Measurements from ENCODE around the gene MEI1.
A peak's percentile ranks its signal among the peaks of the same experiment; 100 is the strongest.

Gene MEI1

DNA sequence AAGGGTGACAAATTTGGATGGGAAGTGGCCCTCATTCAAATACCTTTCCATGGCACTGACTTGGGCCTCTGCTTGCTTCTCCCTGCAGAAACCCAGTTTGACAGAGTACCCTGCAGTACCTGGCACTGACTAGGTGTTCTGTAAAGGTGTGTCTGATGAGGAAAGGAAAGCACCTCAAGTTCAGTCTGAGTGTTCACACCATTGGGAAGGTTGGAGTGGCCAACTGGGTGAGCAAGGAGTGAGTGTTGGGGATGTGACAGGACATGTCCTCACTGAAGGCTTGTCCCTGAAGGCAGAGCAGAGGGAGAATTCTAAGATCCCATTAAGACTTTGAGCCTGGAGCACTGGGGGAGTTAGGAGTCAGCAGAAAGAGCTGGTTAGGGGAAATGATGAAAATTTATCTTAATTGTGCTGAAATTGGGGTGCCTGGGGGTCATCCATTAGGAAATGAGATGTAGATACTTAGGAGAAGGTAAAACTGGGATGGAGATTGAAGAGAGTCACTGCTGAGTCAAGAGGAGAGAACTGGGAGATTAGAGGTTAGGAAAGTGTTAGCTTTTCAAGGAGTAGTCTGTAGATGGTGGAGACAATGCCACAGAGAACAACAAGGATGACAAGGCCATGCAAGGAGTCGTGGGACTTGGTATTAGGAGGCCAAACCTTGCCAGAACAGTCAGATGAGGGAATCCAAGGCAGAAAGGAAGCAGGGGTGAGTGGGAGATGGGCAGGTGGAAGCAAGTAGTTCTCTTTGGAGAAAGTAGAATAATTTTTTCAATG, 139.7 kb downstream of the MEI1 start:
- peak overlapping the region; percentile 6; the same call in 1 of the 2 replicates for H3K27ac ChIP-seq
- TF ChIP-seq, protein P1, sequence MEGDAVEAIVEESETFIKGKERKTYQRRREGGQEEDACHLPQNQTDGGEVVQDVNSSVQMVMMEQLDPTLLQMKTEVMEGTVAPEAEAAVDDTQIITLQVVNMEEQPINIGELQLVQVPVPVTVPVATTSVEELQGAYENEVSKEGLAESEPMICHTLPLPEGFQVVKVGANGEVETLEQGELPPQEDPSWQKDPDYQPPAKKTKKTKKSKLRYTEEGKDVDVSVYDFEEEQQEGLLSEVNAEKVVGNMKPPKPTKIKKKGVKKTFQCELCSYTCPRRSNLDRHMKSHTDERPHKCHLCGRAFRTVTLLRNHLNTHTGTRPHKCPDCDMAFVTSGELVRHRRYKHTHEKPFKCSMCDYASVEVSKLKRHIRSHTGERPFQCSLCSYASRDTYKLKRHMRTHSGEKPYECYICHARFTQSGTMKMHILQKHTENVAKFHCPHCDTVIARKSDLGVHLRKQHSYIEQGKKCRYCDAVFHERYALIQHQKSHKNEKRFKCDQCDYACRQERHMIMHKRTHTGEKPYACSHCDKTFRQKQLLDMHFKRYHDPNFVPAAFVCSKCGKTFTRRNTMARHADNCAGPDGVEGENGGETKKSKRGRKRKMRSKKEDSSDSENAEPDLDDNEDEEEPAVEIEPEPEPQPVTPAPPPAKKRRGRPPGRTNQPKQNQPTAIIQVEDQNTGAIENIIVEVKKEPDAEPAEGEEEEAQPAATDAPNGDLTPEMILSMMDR (conservative IDR thresholded peaks at IDR 0.05) = no peak
- no peak for TF ChIP-seq ZFX (IDR thresholded peaks at IDR 0.05)

DNA sequence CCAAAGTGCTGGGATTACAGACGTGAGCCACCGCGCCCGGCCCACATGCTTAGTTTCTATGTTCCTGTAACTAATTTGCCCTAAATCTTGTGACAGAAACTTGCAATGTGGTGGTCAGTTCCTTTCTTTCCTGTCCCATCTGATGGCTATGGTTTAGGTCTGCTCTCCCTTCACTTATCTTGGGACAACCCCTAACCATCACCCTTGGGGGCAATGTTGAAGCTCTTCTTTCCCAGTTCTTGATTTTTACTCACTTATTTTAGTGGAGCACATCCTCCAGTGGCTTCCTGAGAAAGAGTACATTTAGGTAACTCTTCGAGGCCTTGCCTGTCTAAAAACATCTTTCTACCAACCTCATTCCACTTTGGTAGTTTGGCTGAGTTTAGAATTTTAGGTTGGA, 140.9 kb downstream of the MEI1 start:
- 0 out of 2 replicates have a peak overlapping the region, but pooled peaks have one; percentile 1 for H3K27ac ChIP-seq
- TF ChIP-seq, protein P1 (conservative IDR thresholded peaks at IDR 0.05) = no peak
- TF ChIP-seq ZFX (IDR thresholded peaks at IDR 0.05) = no peak

DNA sequence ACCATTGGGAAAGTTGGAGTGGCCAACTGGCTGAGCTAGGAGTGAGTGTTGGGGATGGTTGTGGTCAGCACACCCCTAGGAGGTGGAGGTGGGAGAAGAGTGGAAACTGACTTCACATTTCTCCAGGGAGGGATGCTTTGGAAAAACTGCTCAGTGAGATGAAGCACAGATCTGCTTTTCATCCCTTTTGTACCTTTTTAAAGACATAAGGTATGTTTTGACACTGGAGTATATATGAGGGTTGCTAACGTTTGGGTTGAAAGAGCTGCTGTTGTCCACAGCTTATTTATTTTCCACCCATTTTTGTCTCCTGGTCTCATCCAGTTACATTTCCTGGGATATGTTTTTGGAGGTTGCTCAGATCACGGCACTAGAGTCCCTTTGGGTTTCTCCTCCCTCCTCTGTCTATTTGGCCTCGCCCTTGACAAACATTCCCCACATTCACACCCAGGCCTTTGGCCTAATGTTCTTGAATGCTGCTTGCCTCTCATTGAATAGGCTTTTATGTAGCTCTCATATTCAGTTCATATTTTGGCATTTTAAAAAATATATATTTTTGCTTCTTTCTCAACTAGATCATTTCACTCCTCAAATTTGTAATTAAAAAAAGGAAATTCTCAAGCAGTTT, 141.9 kb downstream of the MEI1 start:
- H3K27ac ChIP-seq = peak overlapping the region; percentile 62
- TF ChIP-seq, protein P1 (conservative IDR thresholded peaks at IDR 0.05) = no peak

DNA sequence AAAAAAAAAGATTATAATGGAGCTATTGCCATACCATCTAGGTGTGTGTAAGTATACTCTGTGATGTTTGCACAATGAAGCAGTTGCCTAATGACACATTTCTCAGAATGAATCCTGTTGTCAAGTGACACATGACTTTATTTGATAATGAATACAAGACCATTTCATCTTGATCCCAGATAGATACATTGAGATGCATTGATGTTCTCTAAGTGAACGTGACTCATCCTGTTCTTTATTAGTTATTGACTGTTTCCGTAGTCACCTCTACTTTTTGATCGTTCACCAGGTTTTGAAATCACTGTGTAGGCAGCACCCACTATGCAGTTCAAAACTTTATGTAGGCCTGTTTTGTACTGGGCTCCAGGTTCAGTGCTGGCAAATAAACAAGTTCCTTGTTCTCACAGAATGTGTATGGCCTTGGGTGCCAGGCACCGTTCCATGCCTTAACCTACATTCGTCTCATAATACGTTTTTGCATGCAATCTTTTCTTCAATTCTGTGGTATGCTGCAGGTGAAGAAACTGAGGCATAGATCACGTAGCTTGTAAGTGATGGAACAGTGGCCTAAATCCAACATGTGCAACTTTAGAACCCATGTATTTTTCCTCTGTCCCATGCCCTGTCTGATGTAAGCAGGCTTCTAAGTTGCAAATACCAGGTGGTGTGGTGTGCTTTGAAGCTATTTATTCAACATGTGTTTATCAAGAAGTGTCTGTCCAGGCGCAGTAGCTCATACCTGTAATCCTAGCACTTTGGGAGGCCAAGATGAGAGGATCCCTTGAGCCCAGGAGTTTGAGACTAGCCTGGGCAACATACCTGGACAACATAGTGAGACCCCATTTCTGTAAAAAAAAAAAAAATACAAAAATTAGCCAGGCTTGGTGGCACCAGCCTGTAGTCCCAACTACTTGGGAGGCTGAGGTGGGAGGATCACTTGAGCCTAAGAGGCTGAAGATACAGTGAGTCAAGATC, 144.0 kb downstream of the MEI1 start:
- no peak for TF ChIP-seq ZFX (IDR thresholded peaks at IDR 0.05)
- TF ChIP-seq, protein P1 (conservative IDR thresholded peaks at IDR 0.05) = no peak
- H3K27ac ChIP-seq = peak overlapping the region; percentile 95

DNA sequence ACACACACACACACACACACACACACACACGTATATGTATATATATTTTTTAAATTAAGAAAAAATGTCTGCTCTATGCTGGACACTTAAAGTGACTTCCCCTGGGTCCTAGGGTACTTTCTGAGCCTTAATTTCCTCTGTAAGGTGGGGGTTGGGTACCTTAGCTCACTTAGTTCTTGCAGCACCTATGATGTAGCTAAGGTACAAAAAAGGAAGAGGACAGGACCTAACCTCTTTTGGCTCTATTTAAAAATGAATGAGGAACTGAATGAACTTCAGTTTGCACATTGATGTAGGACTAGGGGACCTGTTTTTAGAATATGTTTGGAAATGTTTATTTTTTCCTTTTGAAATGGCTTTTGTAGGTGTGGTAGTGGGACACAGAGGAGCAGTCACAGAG, 144.7 kb downstream of the MEI1 start:
- peak overlapping the region; percentile 95 for H3K27ac ChIP-seq
- TF ChIP-seq, protein P1 (conservative IDR thresholded peaks at IDR 0.05) = no peak
- no peak for TF ChIP-seq ZFX (IDR thresholded peaks at IDR 0.05)

DNA sequence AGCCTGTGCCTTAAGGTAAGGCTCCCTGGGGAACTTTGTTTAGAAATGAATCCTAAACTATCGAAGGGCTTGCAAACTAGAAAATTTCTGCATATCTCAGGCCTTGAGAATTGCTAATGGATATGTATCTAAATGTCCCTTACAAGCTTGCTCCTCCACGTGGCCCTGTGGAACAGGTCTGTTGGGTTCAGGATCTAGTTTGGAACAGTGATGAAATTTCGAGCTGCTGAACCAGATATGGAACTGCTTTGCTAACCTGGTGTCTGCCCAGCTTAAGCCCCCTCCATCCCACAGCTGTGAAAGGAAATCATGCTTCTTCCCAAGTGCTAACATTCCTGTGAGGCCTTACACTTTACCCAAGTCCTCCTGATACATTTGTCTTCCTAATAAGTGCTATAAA, 145.2 kb downstream of the MEI1 start:
- TF ChIP-seq, protein P1 (conservative IDR thresholded peaks at IDR 0.05) = no peak
- TF ChIP-seq ZFX (IDR thresholded peaks at IDR 0.05) = no peak
- H3K27ac ChIP-seq = peak overlapping the region; percentile 95

All from C4-2B (cell line).